Measurements from ENCODE around the gene COX8C. TPM values are rescaled to one million over a fixed set of nuclear protein-coding genes. Genes with fewer than 3 reads are reported as not detected.

The COX8C gene
- total and polyA plus RNA-seq, 2 of the 8 experiments (the other 6 are each of a cell fraction or from before 2014, with no cell fraction given) = not detected

DNA sequence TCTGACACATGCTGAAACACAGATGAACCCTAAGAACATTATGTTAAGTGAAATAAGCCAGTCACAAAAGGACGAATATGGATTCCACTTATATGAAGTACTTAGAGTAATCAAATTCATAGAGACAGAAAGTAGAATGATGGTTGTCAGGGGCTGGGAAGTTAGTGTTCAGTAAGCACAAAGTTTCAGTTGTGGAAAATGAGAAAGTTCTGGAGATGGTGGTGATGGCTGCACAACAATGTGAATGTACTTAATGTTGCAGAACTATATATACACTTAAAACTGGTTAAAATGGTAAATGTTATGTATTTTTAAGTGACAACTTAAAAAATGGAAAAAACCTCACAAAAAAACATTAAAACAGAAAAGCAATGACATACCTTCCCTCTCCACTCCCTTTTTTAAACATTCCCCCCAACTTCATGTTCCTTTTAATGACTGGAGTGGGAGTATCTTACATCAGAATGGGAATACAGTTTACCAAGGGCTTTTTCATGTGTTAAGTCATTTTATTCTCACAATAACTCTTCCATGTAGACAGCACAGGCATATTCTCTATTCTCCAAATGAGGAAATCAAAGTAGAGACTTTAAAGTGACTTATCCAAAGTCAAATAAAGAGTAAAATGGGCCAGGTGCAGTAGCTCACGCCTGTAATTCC is 38.2 kb upstream of the COX8C start:
- no peak overlapping the region for H3K4me2 ChIP-seq (ENCODE audit: insufficient read depth in 1 of 2, low read depth in 2 of 2, low read length in 2 of 2)
- H3K27me3 ChIP-seq (replicated peaks in 1 of 4; ENCODE audit: control insufficient read depth in 3 of 4, extremely low read depth in 1 of 4, insufficient read depth in 3 of 4, low read length in 3 of 4) = no peaks in the 10 kb centered on the region
- H4K5ac ChIP-seq (ENCODE audit: insufficient read length, low read depth, low read length) = no peak overlapping the region
- no peaks in the 10 kb centered on the region for H3K36me3 ChIP-seq (ENCODE audit: control insufficient read depth in 2 of 4, insufficient read depth in 4 of 4, low read length in 3 of 4)
- no peak overlapping the region for H2AK5ac ChIP-seq (ENCODE audit: low read depth, low read length)
- POLR2A ChIA-PET (ENCODE audit: partially characterized antibody) = no interaction called here
- no peak overlapping the region for H2BK20ac ChIP-seq (ENCODE audit: low read length)
- no peak for FAIRE-seq
- DNase-seq (ENCODE audit: low read depth in 1 of 2, low spot score in 2 of 2) = no peak
- no peak overlapping the region for H2BK120ac ChIP-seq (replicated peaks; ENCODE audit: low read depth, low read length)
- no peak overlapping the region for H3K4me3 ChIP-seq (ENCODE audit: extremely low read depth in 1 of 4, insufficient read depth in 2 of 4, low read depth in 3 of 4, low read length in 4 of 4)
- H2BK5ac ChIP-seq (ENCODE audit: low read depth, low read length) = no peak overlapping the region
- H3K9me3 ChIP-seq (ENCODE audit: insufficient read depth in 2 of 2, low read depth in 1 of 2, low read length in 1 of 2) = no peaks in the 10 kb centered on the region
- H3K4me1 ChIP-seq (replicated peaks in 1 of 4; ENCODE audit: control insufficient read depth in 3 of 4, insufficient read depth in 4 of 4, low read length in 3 of 4) = no peaks in the 10 kb centered on the region; a peak in 2 of 7 replicates
- peaks cover 4 to 86% of the 10 kb centered on the region in 2 experiments; a peak in 2 of 4 replicates for H3K79me2 ChIP-seq (ENCODE audit: control insufficient read depth in 1 of 2, insufficient read depth in 2 of 2, low read length in 2 of 2)
- TF ChIP-seq TBP (IDR thresholded peaks at IDR 0.05; ENCODE audit: low read depth, low read length) = no peak
- H4K20me1 ChIP-seq (replicated peaks in 1 of 2; ENCODE audit: control insufficient read depth in 1 of 2, insufficient read depth in 2 of 2, low read length in 2 of 2) = peaks cover 0 to 5% of the 10 kb centered on the region in 2 experiments
- no peak overlapping the region for H3K18ac ChIP-seq (ENCODE audit: extremely low read depth, low read length)
- H3K14ac ChIP-seq (ENCODE audit: insufficient read length) = no peak overlapping the region
- no peak overlapping the region for H2BK15ac ChIP-seq (ENCODE audit: low read length)
- H3K9ac ChIP-seq (replicated peaks in 1 of 4; ENCODE audit: extremely low read depth in 1 of 4, low read depth in 3 of 4, low read length in 3 of 4) = no peak overlapping the region
- WGBS, 2 experiments (ENCODE audit: extremely low coverage in 1 of 2, insufficient coverage in 1 of 2, insufficient read length in 1 of 2, insufficient replicate concordance in 2 of 2, low coverage in 1 of 2, low lambda C conversion rate in 2 of 2, missing lambda C conversion rate in 1 of 2) = 77% methylated on average over 2 of the region's 2 CpGs; no CpG with 5 or more reads in 1 of the 2 experiments
- H3K79me1 ChIP-seq (ENCODE audit: low read depth, low read length) = no peaks in the 10 kb centered on the region; the same call in none of the 2 replicates
- no peak overlapping the region for H3K23ac ChIP-seq (ENCODE audit: insufficient read length)
- CTCF ChIA-PET (ENCODE audit: partially characterized antibody) = interaction anchor here (0.7 to 1.2 kb wide), 2 partner anchors 10 to 43 kb away, joined by 3 to 4 read pairs; no protein-coding TSS in a partner anchor
- H3K56ac ChIP-seq (replicated peaks; ENCODE audit: insufficient read length, low read depth, low read length) = no peak overlapping the region
- no peak overlapping the region for H2AFZ ChIP-seq (ENCODE audit: low read length)
- no peak overlapping the region for H4K91ac ChIP-seq (replicated peaks; ENCODE audit: insufficient read length, low read length)
- no peak overlapping the region for H3K4ac ChIP-seq (replicated peaks; ENCODE audit: insufficient read length, low read depth, low read length)
- no peak overlapping the region for H4K8ac ChIP-seq (ENCODE audit: extremely low read depth, insufficient read depth, low read length)
- H3K27ac ChIP-seq (ENCODE audit: low read depth, low read length) = no peak overlapping the region
- H3K23me2 ChIP-seq (ENCODE audit: low read depth, low read length) = no peaks in the 10 kb centered on the region
- no peak overlapping the region for H2BK12ac ChIP-seq (ENCODE audit: low read depth, low read length)

All from H1 (cell line).